WERI-Rb-1 (cell line): ENCODE measurements around the gene PLCG1.

ENCODE experiments used
- DNase-seq: peaks from one replicate; pipeline ENCODE4 v3.0.0-alpha.2; 2020
- H3K27ac ChIP-seq: fragments of 250-450 bp; sonication (Bioruptor Pico); 2 replicates; pipeline ENCODE4 v1.5.1; 2020; ENCODE audit warnings: mild to moderate bottlenecking, moderate library complexity
- H3K27me3 ChIP-seq: fragments of 250-450 bp; sonication (Bioruptor Pico); 2 replicates; pipeline ENCODE4 v1.5.1; 2021; ENCODE audit warnings: mild to moderate bottlenecking, low read depth, moderate library complexity; ENCODE audit not compliant: insufficient read depth, severe bottlenecking
- H3K36me3 ChIP-seq: fragments of 250-450 bp; sonication (Bioruptor Pico); 2 replicates; pipeline ENCODE4 v1.5.1; 2020; ENCODE audit warnings: mild to moderate bottlenecking, moderate library complexity
- H3K4me3 ChIP-seq: 2 replicates; pipeline ENCODE4 v1.5.1; 2011; ENCODE audit warnings: low read depth, mild to moderate bottlenecking, control low read depth, low read length
- H3K9me3 ChIP-seq: fragments of 250-450 bp; sonication (Bioruptor Pico); 2 replicates; pipeline ENCODE4 v1.5.1; 2021; ENCODE audit warnings: mild to moderate bottlenecking, moderate library complexity; ENCODE audit not compliant: severe bottlenecking
- CTCF ChIP-seq: IDR thresholded peaks from 2 replicates; pipeline ENCODE4 v1.5.1; 2011; ENCODE audit warnings: low read depth, mild to moderate bottlenecking, control low read depth, inconsistent platforms, low read length

The PLCG1 gene

GRCh38 chr20:41179961-41180360 lies 42.6 kb downstream of the PLCG1 start:
- no peak for DNase-seq
- H3K9me3 ChIP-seq, result no peaks in the 10 kb centered on the region
- no peak overlapping the region for H3K27ac ChIP-seq
- H3K4me3 ChIP-seq, result no peak overlapping the region
- no peaks in the 10 kb centered on the region for H3K27me3 ChIP-seq
- no peak for TF ChIP-seq CTCF
- H3K36me3 ChIP-seq, result peaks cover 38% of the 10 kb centered on the region

GRCh38 chr20:41180599-41181333 lies 43.4 kb downstream of the PLCG1 start:
- no peak overlapping the region for H3K27ac ChIP-seq
- no peak for DNase-seq

GRCh38 chr20:41181567-41181966 lies 44.2 kb downstream of the PLCG1 start:
- no peak for DNase-seq
- no peak overlapping the region for H3K4me3 ChIP-seq
- peaks cover 24% of the 10 kb centered on the region for H3K36me3 ChIP-seq
- H3K27ac ChIP-seq, result no peak overlapping the region
- TF ChIP-seq CTCF, result no peak
- no peaks in the 10 kb centered on the region for H3K27me3 ChIP-seq
- H3K9me3 ChIP-seq, result no peaks in the 10 kb centered on the region

More at GRCh38 chr20:41180599-41181333, 43.4 kb downstream of the PLCG1 start:
- Histone ChIP-seq H3K27me3 (no peaks in the 10 kb centered on the region), H3K4me3 (no peak overlapping the region), H3K36me3 (peaks cover 32% of the 10 kb centered on the region), H3K9me3 (no peaks in the 10 kb centered on the region)
- no peak for TF ChIP-seq CTCF

DNA sequence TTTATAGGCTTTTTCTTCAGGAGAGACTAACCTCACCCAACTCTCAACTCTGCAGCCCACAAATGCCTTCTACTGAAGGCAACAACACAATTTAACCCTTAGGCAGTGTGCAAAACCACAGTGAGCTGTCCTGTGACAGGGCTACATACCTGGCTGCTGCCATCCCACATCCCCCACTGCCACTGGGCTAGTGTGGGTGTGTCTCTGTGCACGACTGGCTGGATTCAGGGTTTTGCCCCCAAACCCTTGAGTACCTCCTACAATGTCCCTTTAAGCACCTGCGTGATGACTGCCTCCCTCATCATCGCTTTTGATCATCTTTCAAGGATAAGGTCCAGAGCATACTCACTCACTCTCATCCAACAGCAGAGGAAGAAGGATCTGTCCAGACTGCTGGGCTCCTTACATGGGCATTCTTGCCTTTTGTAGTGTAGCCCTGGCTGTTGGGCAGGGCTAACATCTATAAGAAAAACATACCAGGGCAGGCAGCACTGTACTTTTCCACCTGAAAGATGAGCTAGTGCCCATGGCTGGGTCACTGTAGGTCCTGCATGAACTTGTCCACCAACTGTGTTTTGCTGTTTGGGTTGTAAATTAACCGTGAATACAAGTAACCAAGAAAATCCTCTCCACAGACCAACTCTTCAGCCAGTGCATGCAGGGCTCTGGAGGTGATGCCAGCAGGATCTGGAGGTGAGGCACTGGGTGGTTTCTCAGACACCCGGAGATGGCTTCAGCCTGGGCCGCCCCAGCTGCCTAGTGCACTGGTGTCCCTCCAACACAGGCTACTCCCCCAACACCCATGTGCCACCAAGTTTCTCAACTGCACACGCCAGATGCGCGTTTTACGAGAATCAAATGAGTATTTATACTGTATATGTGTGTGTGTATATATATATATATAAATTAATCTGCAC lies 45.2 kb downstream of the PLCG1 start:
- no peak for TF ChIP-seq CTCF
- DNase-seq, result no peak
- Histone ChIP-seq H3K9me3 (no peaks in the 10 kb centered on the region), H3K4me3 (no peak overlapping the region), H3K36me3 (peaks cover 14% of the 10 kb centered on the region), H3K27me3 (no peaks in the 10 kb centered on the region), H3K27ac (no peak overlapping the region)

DNA sequence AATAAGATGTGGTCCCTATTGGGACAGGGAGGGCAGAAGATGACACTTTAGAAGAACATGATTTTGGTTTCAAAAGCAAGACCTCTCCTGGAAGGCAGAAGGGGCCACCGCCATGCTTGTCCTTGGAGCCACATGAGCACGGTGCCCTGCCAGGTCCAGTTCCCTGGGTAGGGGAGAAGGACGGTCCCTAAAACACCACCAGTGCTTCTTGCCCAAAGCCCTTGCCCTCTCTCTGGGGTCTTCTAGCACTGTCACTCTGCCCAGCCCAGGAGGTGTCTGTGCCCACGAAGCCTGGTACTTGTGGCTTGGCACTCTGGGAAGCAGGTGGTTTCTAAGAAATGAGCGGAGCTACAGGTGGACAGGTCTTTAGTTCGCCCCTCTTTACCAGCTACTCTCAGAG lies 46.0 kb downstream of the PLCG1 start:
- Histone ChIP-seq H3K27ac (no peak overlapping the region), H3K4me3 (no peak overlapping the region), H3K27me3 (no peaks in the 10 kb centered on the region), H3K36me3 (peaks cover 8% of the 10 kb centered on the region), H3K9me3 (no peaks in the 10 kb centered on the region)
- DNase-seq, result no peak
- no peak for TF ChIP-seq CTCF
